Daoy (cell line): ENCODE results near the gene PML. TPM values are rescaled to one million over a fixed set of nuclear protein-coding genes. Genes with fewer than 3 reads are reported as not detected.

Source experiments
- DNase-seq: peaks from one replicate; pipeline ENCODE4 v3.0.0-alpha.2; 2015; ENCODE audit warnings: low read depth
- total RNA-seq: library from RNA; depleted of rRNA; stranded (reverse); fragments of >200 nt; shearing (Covaris generic); gene quantifications from 2 replicates; pipeline ENCODE4 v1.2.3, GENCODE V29; 2014

The PML gene
- total RNA-seq, 1 experiment from 2014 or later, result 46.5 TPM

- no peak for DNase-seq
These were observed 12.5 kb downstream of the PML start for GRCh38 chr15:74006774-74007639.

GRCh38 chr15:74007820-74008371, 13.4 kb downstream of the PML start:
- no peak for DNase-seq

GRCh38 chr15:74008901-74009300, 14.4 kb downstream of the PML start:
- no peak for DNase-seq

- DNase-seq, result no peak
These were observed 16.5 kb downstream of the PML start for GRCh38 chr15:74010929-74011540.

- no peak for DNase-seq
These were observed 17.1 kb downstream of the PML start for GRCh38 chr15:74011610-74012009.

GRCh38 chr15:74013374-74013894, 18.9 kb downstream of the PML start:
- DNase-seq, result no peak

- DNase-seq, result no peak
These were observed 25.2 kb downstream of the PML start for GRCh38 chr15:74019734-74020133.

GRCh38 chr15:74022706-74023470, 28.4 kb downstream of the PML start:
- no peak for DNase-seq

GRCh38 chr15:74024687-74025086, 30.2 kb downstream of the PML start:
- DNase-seq, result no peak

GRCh38 chr15:74025436-74025835, 30.9 kb downstream of the PML start:
- no peak for DNase-seq

- no peak for DNase-seq
These were observed 33.2 kb downstream of the PML start for GRCh38 chr15:74027688-74028087.

- no peak for DNase-seq
These were observed 34.1 kb downstream of the PML start for GRCh38 chr15:74028646-74029045.

GRCh38 chr15:74032046-74032445, 37.5 kb downstream of the PML start:
- no peak for DNase-seq

- DNase-seq, result no peak
These were observed 38.4 kb downstream of the PML start for GRCh38 chr15:74032606-74033561.

GRCh38 chr15:74034206-74034755, 39.8 kb downstream of the PML start:
- no peak for DNase-seq

- no peak for DNase-seq
These were observed 40.9 kb downstream of the PML start for GRCh38 chr15:74035121-74036017.

- peak; percentile 38 for DNase-seq
These were observed 42.0 kb downstream of the PML start for GRCh38 chr15:74036271-74037170.
